ENCODE results near the gene ALDH3A1. TPM values are rescaled to one million over a fixed set of nuclear protein-coding genes. Genes with fewer than 3 reads are reported as not detected.
A peak's percentile ranks its signal among the peaks of the same experiment; 100 is the strongest.

Gene ALDH3A1
- not detected in 2 replicates for total RNA-seq (2014; rRNA removed; shearing (Covaris generic); ENCODE audit: low replicate concordance)

- H4K20me1 ChIP-seq (ENCODE audit: insufficient read depth, low read depth, low read length): no peaks in the 10 kb centered on the region
- H3K27me3 ChIP-seq (ENCODE audit: low read length): no peaks in the 10 kb centered on the region
- H3K9ac ChIP-seq (ENCODE audit: low read length): no peak within 1 kb of the TSS
- H3K9me2 ChIP-seq (replicated peaks; ENCODE audit: insufficient read depth, low read length): no peaks in the 10 kb centered on the region
- no peak for DNase-seq
- H3K4me1 ChIP-seq (ENCODE audit: low read length): no peaks in the 10 kb centered on the region
- no peak within 1 kb of the TSS for H3K27ac ChIP-seq (ENCODE audit: low read length)
- H3K4me2 ChIP-seq (ENCODE audit: low read depth, low read length, poor library complexity, severe bottlenecking): no peak within 1 kb of the TSS
- H3K4me3 ChIP-seq (ENCODE audit: low read length): no peak within 1 kb of the TSS
- H2AFZ ChIP-seq (ENCODE audit: low read length): no peak within 1 kb of the TSS
- H3K79me2 ChIP-seq (ENCODE audit: low read length): no peaks in the 10 kb centered on the region
- no peaks in the 10 kb centered on the region for H3K36me3 ChIP-seq (ENCODE audit: insufficient read depth, low read length)
- no peaks in the 10 kb centered on the region for H3K9me3 ChIP-seq (ENCODE audit: low read length)
Measured at GRCh38 chr17:19747829-19748806, at the start of gene ALDH3A1. Gene ALDH3A1 (minus strand): TSS chr17:19748298. CDS start chr17:19745129, 3,169 bp downstream.

DNA sequence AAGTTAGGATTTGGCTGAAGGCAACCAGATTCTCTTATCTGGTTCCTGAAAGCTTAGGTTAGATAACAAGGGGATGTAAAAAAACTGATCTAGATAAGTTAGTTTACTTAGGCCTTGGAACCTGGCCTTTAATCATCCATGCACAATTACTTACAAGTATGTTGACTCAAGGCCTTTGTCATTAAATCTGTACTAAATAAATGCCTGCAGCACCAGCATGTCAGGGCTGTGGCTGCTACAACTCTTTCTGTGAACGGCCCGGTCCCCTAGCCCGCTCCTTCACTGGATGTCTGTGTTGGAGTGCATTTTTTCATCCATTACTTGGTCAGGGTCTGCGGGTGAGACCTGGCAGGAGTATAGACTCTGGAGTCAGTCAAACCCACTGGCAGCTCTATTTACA, 48.4 kb upstream of the ALDH3A1 start:
- no peak for DNase-seq
- H4K20me1 ChIP-seq (ENCODE audit: insufficient read depth, low read depth, low read length): no peaks in the 10 kb centered on the region
- 0 out of 2 replicates have a peak, but pooled peaks cover 3% of the 10 kb centered on the region for H3K27me3 ChIP-seq (ENCODE audit: low read length)
- H3K79me2 ChIP-seq (ENCODE audit: low read length): no peaks in the 10 kb centered on the region
- no peaks in the 10 kb centered on the region for H3K9me2 ChIP-seq (replicated peaks; ENCODE audit: insufficient read depth, low read length)
- no peaks in the 10 kb centered on the region for H3K9me3 ChIP-seq (ENCODE audit: low read length)
- no peaks in the 10 kb centered on the region for H3K36me3 ChIP-seq (ENCODE audit: insufficient read depth, low read length)
- H2AFZ ChIP-seq (ENCODE audit: low read length): no peak overlapping the region
- no peak overlapping the region for H3K9ac ChIP-seq (ENCODE audit: low read length)
- H3K4me3 ChIP-seq (ENCODE audit: low read length): no peak overlapping the region
- H3K4me2 ChIP-seq (ENCODE audit: low read depth, low read length, poor library complexity, severe bottlenecking): no peak overlapping the region
- no peaks in the 10 kb centered on the region for H3K4me1 ChIP-seq (ENCODE audit: low read length)
- no peak overlapping the region for H3K27ac ChIP-seq (ENCODE audit: low read length)

- H3K4me2 ChIP-seq (ENCODE audit: low read depth, low read length, poor library complexity, severe bottlenecking): no peak overlapping the region
- H3K27ac ChIP-seq (ENCODE audit: low read length): no peak overlapping the region
- H3K4me1 ChIP-seq (ENCODE audit: low read length): no peaks in the 10 kb centered on the region
- no peaks in the 10 kb centered on the region for H3K36me3 ChIP-seq (ENCODE audit: insufficient read depth, low read length)
- H4K20me1 ChIP-seq (ENCODE audit: insufficient read depth, low read depth, low read length): no peaks in the 10 kb centered on the region
- no peak overlapping the region for H2AFZ ChIP-seq (ENCODE audit: low read length)
- H3K27me3 ChIP-seq (ENCODE audit: low read length): 0 out of 2 replicates have a peak, but pooled peaks cover 3% of the 10 kb centered on the region
- no peak overlapping the region for H3K9ac ChIP-seq (ENCODE audit: low read length)
- no peak overlapping the region for H3K4me3 ChIP-seq (ENCODE audit: low read length)
- H3K9me3 ChIP-seq (ENCODE audit: low read length): no peaks in the 10 kb centered on the region
- DNase-seq: no peak
- H3K9me2 ChIP-seq (replicated peaks; ENCODE audit: insufficient read depth, low read length): no peaks in the 10 kb centered on the region
- no peaks in the 10 kb centered on the region for H3K79me2 ChIP-seq (ENCODE audit: low read length)
Measured at GRCh38 chr17:19791918-19792550, 43.9 kb upstream of the ALDH3A1 start.

GRCh38 chr17:19787733-19788357, 39.7 kb upstream of the ALDH3A1 start:
- no peak for DNase-seq
- no peak overlapping the region for H3K27ac ChIP-seq (ENCODE audit: low read length)
- H3K27me3 ChIP-seq (ENCODE audit: low read length): no peaks in the 10 kb centered on the region
- H3K4me2 ChIP-seq (ENCODE audit: low read depth, low read length, poor library complexity, severe bottlenecking): no peak overlapping the region
- H3K79me2 ChIP-seq (ENCODE audit: low read length): no peaks in the 10 kb centered on the region
- no peak overlapping the region for H3K9ac ChIP-seq (ENCODE audit: low read length)
- no peaks in the 10 kb centered on the region for H3K9me3 ChIP-seq (ENCODE audit: low read length)
- no peaks in the 10 kb centered on the region for H4K20me1 ChIP-seq (ENCODE audit: insufficient read depth, low read depth, low read length)
- H3K4me1 ChIP-seq (ENCODE audit: low read length): no peaks in the 10 kb centered on the region
- no peak overlapping the region for H3K4me3 ChIP-seq (ENCODE audit: low read length)
- H3K36me3 ChIP-seq (ENCODE audit: insufficient read depth, low read length): no peaks in the 10 kb centered on the region
- H2AFZ ChIP-seq (ENCODE audit: low read length): no peak overlapping the region
- H3K9me2 ChIP-seq (replicated peaks; ENCODE audit: insufficient read depth, low read length): no peaks in the 10 kb centered on the region

- H3K4me1 ChIP-seq (ENCODE audit: low read length): no peaks in the 10 kb centered on the region
- H3K4me2 ChIP-seq (ENCODE audit: low read depth, low read length, poor library complexity, severe bottlenecking): no peak overlapping the region
- peak; percentile 46 for DNase-seq
- no peak overlapping the region for H2AFZ ChIP-seq (ENCODE audit: low read length)
- no peak overlapping the region for H3K27ac ChIP-seq (ENCODE audit: low read length)
- no peak overlapping the region for H3K4me3 ChIP-seq (ENCODE audit: low read length)
- H3K9ac ChIP-seq (ENCODE audit: low read length): no peak overlapping the region
- no peaks in the 10 kb centered on the region for H4K20me1 ChIP-seq (ENCODE audit: insufficient read depth, low read depth, low read length)
- no peaks in the 10 kb centered on the region for H3K9me2 ChIP-seq (replicated peaks; ENCODE audit: insufficient read depth, low read length)
- H3K9me3 ChIP-seq (ENCODE audit: low read length): no peaks in the 10 kb centered on the region
- no peaks in the 10 kb centered on the region for H3K79me2 ChIP-seq (ENCODE audit: low read length)
- H3K36me3 ChIP-seq (ENCODE audit: insufficient read depth, low read length): no peaks in the 10 kb centered on the region
- H3K27me3 ChIP-seq (ENCODE audit: low read length): no peaks in the 10 kb centered on the region
Measured at GRCh38 chr17:19785854-19786253, 37.8 kb upstream of the ALDH3A1 start.

GRCh38 chr17:19781488-19782458, 33.7 kb upstream of the ALDH3A1 start:
- Histone ChIP-seq H3K79me2 (ENCODE audit: low read length) (no peaks in the 10 kb centered on the region), H3K4me2 (ENCODE audit: low read depth, low read length, poor library complexity, severe bottlenecking) (no peak overlapping the region), H4K20me1 (ENCODE audit: insufficient read depth, low read depth, low read length) (no peaks in the 10 kb centered on the region), H3K4me3 (ENCODE audit: low read length) (no peak overlapping the region), H3K36me3 (ENCODE audit: insufficient read depth, low read length) (no peaks in the 10 kb centered on the region), H3K9me2 (replicated peaks; ENCODE audit: insufficient read depth, low read length) (no peaks in the 10 kb centered on the region), H3K27ac (ENCODE audit: low read length) (no peak overlapping the region), H3K9ac (ENCODE audit: low read length) (no peak overlapping the region), H3K4me1 (ENCODE audit: low read length) (no peaks in the 10 kb centered on the region), H2AFZ (ENCODE audit: low read length) (no peak overlapping the region), H3K9me3 (ENCODE audit: low read length) (no peaks in the 10 kb centered on the region), H3K27me3 (ENCODE audit: low read length) (no peaks in the 10 kb centered on the region)
- no peak for DNase-seq

GRCh38 chr17:19780846-19781245, 32.7 kb upstream of the ALDH3A1 start:
- Histone ChIP-seq H3K4me3 (ENCODE audit: low read length) (no peak overlapping the region), H3K27me3 (ENCODE audit: low read length) (no peaks in the 10 kb centered on the region), H3K9ac (ENCODE audit: low read length) (no peak overlapping the region), H3K36me3 (ENCODE audit: insufficient read depth, low read length) (no peaks in the 10 kb centered on the region), H4K20me1 (ENCODE audit: insufficient read depth, low read depth, low read length) (no peaks in the 10 kb centered on the region), H3K9me2 (replicated peaks; ENCODE audit: insufficient read depth, low read length) (no peaks in the 10 kb centered on the region), H2AFZ (ENCODE audit: low read length) (no peak overlapping the region), H3K27ac (ENCODE audit: low read length) (no peak overlapping the region), H3K4me2 (ENCODE audit: low read depth, low read length, poor library complexity, severe bottlenecking) (no peak overlapping the region), H3K4me1 (ENCODE audit: low read length) (no peaks in the 10 kb centered on the region), H3K79me2 (ENCODE audit: low read length) (no peaks in the 10 kb centered on the region), H3K9me3 (ENCODE audit: low read length) (no peaks in the 10 kb centered on the region)
- no peak for DNase-seq
